OCI-LY1 (cell line): Measurements from ENCODE around the gene ZC3H13.

Source experiments
- H2AFZ ChIP-seq: fragments of 200-600 bp; sonication (generic), shearing (Covaris generic); 2 replicates; pipeline ENCODE4 v1.6.0; 2014; ENCODE audit warnings: antibody characterized with exemption, mild to moderate bottlenecking, low read length
- H3F3A ChIP-seq: fragments of 200-600 bp; sonication (generic), shearing (Covaris generic); 2 replicates; pipeline ENCODE4 v1.6.0; 2014; ENCODE audit warnings: mild to moderate bottlenecking, antibody characterized with exemption, low read length, moderate library complexity; ENCODE audit not compliant: insufficient read depth
- H3K27ac ChIP-seq: fragments of 200-600 bp; sonication (generic); 2 replicates; pipeline ENCODE4 v1.5.1; 2014; ENCODE audit warnings: low read length, mixed run types, mild to moderate bottlenecking, low read depth; ENCODE audit not compliant: poor library complexity, severe bottlenecking
- H3K27me3 ChIP-seq: fragments of 200-600 bp; sonication (generic); 2 replicates; pipeline ENCODE4 v1.6.0; 2014; ENCODE audit warnings: antibody characterized with exemption, mild to moderate bottlenecking, low read length, moderate library complexity; ENCODE audit not compliant: insufficient read depth
- H3K36me3 ChIP-seq: fragments of 200-600 bp; sonication (generic); 2 replicates; pipeline ENCODE4 v1.6.1; 2014; ENCODE audit warnings: mild to moderate bottlenecking, antibody characterized with exemption, low read length, moderate library complexity, mixed read lengths; ENCODE audit not compliant: insufficient read depth
- H3K4me1 ChIP-seq: fragments of 200-600 bp; sonication (generic); 2 replicates; pipeline ENCODE4 v1.5.1; 2014; ENCODE audit warnings: mild to moderate bottlenecking, low read length, moderate library complexity; ENCODE audit not compliant: insufficient read depth, severe bottlenecking
- H3K4me2 ChIP-seq: fragments of 200-600 bp; sonication (generic), shearing (Covaris generic); 2 replicates; pipeline ENCODE4 v1.6.1; 2014; ENCODE audit warnings: low read length
- H3K4me3 ChIP-seq: fragments of 200-600 bp; sonication (generic); 2 replicates; pipeline ENCODE4 v1.5.1; 2014; ENCODE audit warnings: low read length, low read depth, mild to moderate bottlenecking, mixed read lengths; ENCODE audit not compliant: poor library complexity, severe bottlenecking
- H3K79me2 ChIP-seq: fragments of 200-600 bp; shearing (Covaris generic); 2 replicates; pipeline ENCODE4 v1.6.1; 2016; ENCODE audit warnings: mixed run types, low read length, mixed read lengths; ENCODE audit not compliant: insufficient read depth
- H3K9ac ChIP-seq: fragments of 200-600 bp; sonication (generic), shearing (Covaris generic); 2 replicates; pipeline ENCODE4 v1.6.1; 2014; ENCODE audit warnings: mild to moderate bottlenecking, low read length, mixed read lengths
- H3K9me2 ChIP-seq: fragments of 200-600 bp; sonication (generic), shearing (Covaris generic); 2 replicates; pipeline ENCODE4 v1.6.1; 2014; ENCODE audit warnings: low read depth, mild to moderate bottlenecking, low read length, mixed read lengths
- H3K9me3 ChIP-seq: fragments of 200-600 bp; shearing (Covaris generic); 2 replicates; pipeline ENCODE4 v1.6.1; 2014; ENCODE audit warnings: low read length, mixed read lengths
- H4K20me1 ChIP-seq: fragments of 200-600 bp; sonication (generic), shearing (Covaris generic); 2 replicates; pipeline ENCODE4 v1.6.0; 2016; ENCODE audit warnings: mild to moderate bottlenecking, low read length; ENCODE audit not compliant: insufficient read depth
- EZH2 ChIP-seq: fragments of 200-600 bp; sonication (generic), shearing (Covaris generic); IDR thresholded peaks from 2 replicates; pipeline ENCODE4 v1.8.0; 2017; ENCODE audit warnings: borderline replicate concordance, mixed run types, mild to moderate bottlenecking, antibody characterized with exemption, low read length, moderate library complexity, mixed read lengths
- TF ChIP-seq, protein P1 (sequence below): fragments of 200-600 bp; sonication (generic), shearing (Covaris generic); IDR thresholded peaks from 2 replicates; pipeline ENCODE4 v1.5.1; 2017; ENCODE audit warnings: mild to moderate bottlenecking, antibody characterized with exemption, low read length, moderate library complexity, mixed read lengths

The ZC3H13 gene

DNA sequence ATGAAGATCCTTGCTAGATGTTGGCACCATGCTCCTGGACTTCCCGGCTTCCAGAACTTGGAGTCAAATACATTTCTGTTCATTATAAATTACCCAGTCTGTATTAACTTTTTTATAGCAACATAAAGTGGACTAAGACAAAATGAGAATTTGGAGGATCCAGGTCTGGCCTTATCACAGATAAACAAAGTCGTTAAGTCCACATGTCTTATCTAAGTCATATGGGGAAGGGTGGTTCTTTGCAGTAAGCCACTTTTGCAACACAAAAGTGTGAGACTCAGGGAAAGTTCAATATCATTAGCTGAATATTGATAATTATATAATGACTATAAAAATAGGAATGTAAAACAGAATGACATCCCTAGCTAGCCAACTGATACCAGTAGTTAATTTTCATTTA is 109.4 kb downstream of the ZC3H13 start:
- TF ChIP-seq, protein P1, sequence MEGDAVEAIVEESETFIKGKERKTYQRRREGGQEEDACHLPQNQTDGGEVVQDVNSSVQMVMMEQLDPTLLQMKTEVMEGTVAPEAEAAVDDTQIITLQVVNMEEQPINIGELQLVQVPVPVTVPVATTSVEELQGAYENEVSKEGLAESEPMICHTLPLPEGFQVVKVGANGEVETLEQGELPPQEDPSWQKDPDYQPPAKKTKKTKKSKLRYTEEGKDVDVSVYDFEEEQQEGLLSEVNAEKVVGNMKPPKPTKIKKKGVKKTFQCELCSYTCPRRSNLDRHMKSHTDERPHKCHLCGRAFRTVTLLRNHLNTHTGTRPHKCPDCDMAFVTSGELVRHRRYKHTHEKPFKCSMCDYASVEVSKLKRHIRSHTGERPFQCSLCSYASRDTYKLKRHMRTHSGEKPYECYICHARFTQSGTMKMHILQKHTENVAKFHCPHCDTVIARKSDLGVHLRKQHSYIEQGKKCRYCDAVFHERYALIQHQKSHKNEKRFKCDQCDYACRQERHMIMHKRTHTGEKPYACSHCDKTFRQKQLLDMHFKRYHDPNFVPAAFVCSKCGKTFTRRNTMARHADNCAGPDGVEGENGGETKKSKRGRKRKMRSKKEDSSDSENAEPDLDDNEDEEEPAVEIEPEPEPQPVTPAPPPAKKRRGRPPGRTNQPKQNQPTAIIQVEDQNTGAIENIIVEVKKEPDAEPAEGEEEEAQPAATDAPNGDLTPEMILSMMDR, result no peak
- TF ChIP-seq EZH2, result no peak
- Histone ChIP-seq H3K4me1 (no peaks in the 10 kb centered on the region), H4K20me1 (no peaks in the 10 kb centered on the region), H3K79me2 (no peaks in the 10 kb centered on the region), H3K27ac (no peak overlapping the region), H2AFZ (no peak overlapping the region), H3K4me3 (no peak overlapping the region), H3K27me3 (no peaks in the 10 kb centered on the region), H3F3A (no peaks in the 10 kb centered on the region), H3K36me3 (no peaks in the 10 kb centered on the region; the same call in 1 of the 2 replicates), H3K4me2 (no peak overlapping the region), H3K9me3 (no peaks in the 10 kb centered on the region), H3K9me2 (no peaks in the 10 kb centered on the region), H3K9ac (no peak overlapping the region)

DNA sequence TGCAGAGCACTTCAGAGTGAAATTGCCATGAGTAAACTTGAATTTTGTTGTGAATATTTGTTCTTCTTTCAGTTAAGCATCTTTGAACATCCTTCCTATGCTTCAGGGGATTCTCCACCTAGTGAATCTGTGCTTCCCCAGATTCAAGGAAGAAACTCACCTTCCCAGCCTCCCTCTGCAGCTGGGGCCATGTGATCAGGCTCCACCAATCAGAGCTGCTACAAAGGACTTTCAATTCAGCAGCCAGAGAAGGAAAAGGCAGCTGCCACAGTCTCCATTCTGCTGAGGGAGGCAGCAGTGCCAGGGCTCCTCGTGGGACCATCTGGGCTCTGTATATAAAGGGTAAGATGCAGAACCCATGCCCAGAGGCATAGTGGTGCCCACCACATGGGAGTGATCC is 111.3 kb downstream of the ZC3H13 start:
- no peaks in the 10 kb centered on the region for H4K20me1 ChIP-seq
- H3K79me2 ChIP-seq, result no peaks in the 10 kb centered on the region
- H3K4me2 ChIP-seq, result no peak overlapping the region
- H3K9ac ChIP-seq, result no peak overlapping the region
- H3F3A ChIP-seq, result no peaks in the 10 kb centered on the region
- no peak overlapping the region for H3K4me3 ChIP-seq
- H3K9me2 ChIP-seq, result no peaks in the 10 kb centered on the region
- TF ChIP-seq EZH2, result no peak
- TF ChIP-seq, protein P1, result no peak
- no peak overlapping the region for H2AFZ ChIP-seq
- no peak overlapping the region for H3K27ac ChIP-seq
- no peaks in the 10 kb centered on the region for H3K9me3 ChIP-seq
- H3K36me3 ChIP-seq, result no peaks in the 10 kb centered on the region; the same call in 1 of the 2 replicates
- H3K4me1 ChIP-seq, result no peaks in the 10 kb centered on the region
- H3K27me3 ChIP-seq, result no peaks in the 10 kb centered on the region

DNA sequence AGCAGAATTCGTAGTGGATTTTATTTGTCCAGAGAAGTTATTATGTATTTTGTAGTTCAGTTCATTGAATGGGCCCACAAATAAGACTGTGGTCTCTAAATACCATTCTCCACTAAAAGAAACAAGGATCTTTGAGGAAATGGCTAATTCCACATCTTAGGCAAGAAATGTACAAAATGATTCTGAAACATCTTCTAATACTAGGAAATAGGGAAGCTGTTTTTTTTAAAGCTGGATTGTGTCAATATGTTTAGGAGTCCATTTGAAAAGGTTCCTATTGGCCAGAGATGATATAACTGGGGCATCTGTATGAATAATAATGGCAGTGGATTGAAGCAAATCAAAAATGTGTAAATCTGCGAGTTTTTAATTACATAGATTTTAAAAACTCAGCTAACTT is 112.5 kb downstream of the ZC3H13 start:
- no peaks in the 10 kb centered on the region; the same call in 1 of the 2 replicates for H3K36me3 ChIP-seq
- H3K4me3 ChIP-seq, result no peak overlapping the region
- no peaks in the 10 kb centered on the region for H4K20me1 ChIP-seq
- no peak for TF ChIP-seq EZH2
- TF ChIP-seq, protein P1, result no peak
- H3K9me2 ChIP-seq, result no peaks in the 10 kb centered on the region
- no peaks in the 10 kb centered on the region for H3F3A ChIP-seq
- no peaks in the 10 kb centered on the region for H3K79me2 ChIP-seq
- H3K4me2 ChIP-seq, result no peak overlapping the region
- no peak overlapping the region for H2AFZ ChIP-seq
- H3K9ac ChIP-seq, result no peak overlapping the region
- H3K27me3 ChIP-seq, result no peaks in the 10 kb centered on the region
- H3K4me1 ChIP-seq, result no peaks in the 10 kb centered on the region
- H3K9me3 ChIP-seq, result no peaks in the 10 kb centered on the region
- no peak overlapping the region for H3K27ac ChIP-seq
